ENCODE results near the gene LRIG1. TPM values are rescaled to one million over a fixed set of nuclear protein-coding genes. Genes with fewer than 3 reads are reported as not detected.

Gene LRIG1
- total and polyA plus RNA-seq, 9 of the 15 experiments (the other 6 are each of a cell fraction or from before 2014, with no cell fraction given), result 0.05 to 0.38 (median 0.13) TPM; not detected in 3

DNA sequence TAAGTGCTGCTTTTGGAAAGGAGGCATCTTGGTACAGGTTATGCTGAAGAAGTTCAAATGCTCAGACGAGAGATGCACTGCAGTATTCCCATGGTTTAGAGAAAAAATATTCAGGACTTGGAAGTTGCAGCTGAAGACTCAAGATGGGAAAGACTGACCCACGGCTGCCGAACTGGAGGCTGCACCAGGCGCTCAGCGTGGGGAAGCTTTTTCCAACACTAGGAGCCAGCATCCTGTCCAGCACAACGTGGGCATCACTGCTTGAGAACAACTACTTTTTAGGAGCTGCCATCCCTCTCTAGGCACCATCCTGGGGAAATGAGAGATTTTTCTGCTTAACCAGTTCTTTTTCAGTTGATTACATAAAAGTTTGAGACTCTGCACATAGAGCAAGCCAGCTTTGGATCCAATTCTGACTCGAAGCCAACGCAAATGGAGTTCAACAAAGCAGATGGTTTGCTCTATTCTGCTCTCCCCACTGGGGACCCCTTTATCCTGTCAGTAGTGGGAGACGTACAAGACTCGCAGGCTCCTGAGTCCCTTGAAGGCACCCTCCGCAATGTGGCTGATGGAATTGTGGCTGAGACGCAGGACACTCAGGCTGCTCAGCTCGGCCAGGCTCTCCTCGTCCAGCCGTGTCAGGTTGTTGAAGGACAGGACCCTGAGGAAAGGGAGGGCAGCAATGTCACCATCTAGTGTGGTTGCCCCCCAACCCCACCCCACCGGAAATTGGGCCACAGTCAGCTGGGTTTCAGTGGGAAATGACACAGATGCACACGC is 93.8 kb downstream of the LRIG1 start:
- H3K9me1 ChIP-seq (ENCODE audit: control insufficient read depth, insufficient read depth, low read length), result no peaks in the 10 kb centered on the region
- intact Hi-C loops (cut with micrococcal nuclease) (loop anchor here (2.0 kb wide), 1 partner anchor 130 kb away; no protein-coding TSS in a partner anchor), in situ Hi-C loops (cut with MboI) (loop anchor here (10.0 kb wide), 1 partner anchor 418 kb away; no protein-coding TSS in a partner anchor)
- no peak overlapping the region for H3K27ac ChIP-seq (ENCODE audit: extremely low read depth, low read depth, low read length)
- WGBS (ENCODE audit: insufficient coverage, low coverage, missing lambda C conversion rate), result 32% methylated on average over 9 of the region's 17 CpGs
- H2AFZ ChIP-seq (ENCODE audit: low read depth, low read length), result no peak overlapping the region
- no peak overlapping the region for H3K4me3 ChIP-seq
- peaks cover 0 to 14% of the 10 kb centered on the region in 2 experiments; a peak in 1 of 5 replicates for H3K27me3 ChIP-seq (ENCODE audit: control insufficient read depth in 2 of 2, insufficient read depth in 2 of 2, low read length in 2 of 2)
- no peak for ATAC-seq
- no TSS peak for BruUV-seq (replicated peaks)
- H3K4me1 ChIP-seq (replicated peaks in 1 of 2; ENCODE audit: control insufficient read depth in 2 of 2, insufficient read depth in 2 of 2, low read length in 2 of 2), result peaks cover 0 to 10% of the 10 kb centered on the region in 2 experiments; a peak in 2 of 5 replicates
- H3K9ac ChIP-seq (ENCODE audit: insufficient read depth in 1 of 2, low read depth in 2 of 2, low read length in 2 of 2), result no peak overlapping the region
- H3K36me3 ChIP-seq (ENCODE audit: control insufficient read depth, insufficient read depth, low read length), result no peaks in the 10 kb centered on the region
- no peak overlapping the region for H3K4me2 ChIP-seq (ENCODE audit: insufficient read depth, low read length)
- no peak for DNase-seq (ENCODE audit: extremely low read depth in 1 of 4, low spot score in 3 of 4)
- ChIA-PET CTCF (ENCODE audit: low intra/inter-chr PET ratio) (no interaction called here), POLR2A (no interaction called here)
- TF ChIP-seq, protein P1, sequence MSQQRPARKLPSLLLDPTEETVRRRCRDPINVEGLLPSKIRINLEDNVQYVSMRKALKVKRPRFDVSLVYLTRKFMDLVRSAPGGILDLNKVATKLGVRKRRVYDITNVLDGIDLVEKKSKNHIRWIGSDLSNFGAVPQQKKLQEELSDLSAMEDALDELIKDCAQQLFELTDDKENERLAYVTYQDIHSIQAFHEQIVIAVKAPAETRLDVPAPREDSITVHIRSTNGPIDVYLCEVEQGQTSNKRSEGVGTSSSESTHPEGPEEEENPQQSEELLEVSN (IDR thresholded peaks at IDR 0.05; ENCODE audit: borderline replicate concordance in 1 of 2, extremely low read depth in 1 of 2, insufficient read depth in 1 of 2, insufficient read length in 1 of 2, low read depth in 1 of 2, low read length in 1 of 2, poor library complexity in 1 of 2, severe bottlenecking in 1 of 2), result no peak
- TF ChIP-seq COPS2 (conservative IDR thresholded peaks at IDR 0.05) (no peak), ASH1L (IDR thresholded peaks at IDR 0.05; ENCODE audit: borderline replicate concordance, low read depth, partially characterized antibody) (no peak), POLR2AphosphoS2 (IDR thresholded peaks at IDR 0.05; ENCODE audit: low read length) (no peak), BMI1 (IDR thresholded peaks at IDR 0.05; ENCODE audit: low read length) (no peak)
- TF ChIP-seq, protein P2, sequence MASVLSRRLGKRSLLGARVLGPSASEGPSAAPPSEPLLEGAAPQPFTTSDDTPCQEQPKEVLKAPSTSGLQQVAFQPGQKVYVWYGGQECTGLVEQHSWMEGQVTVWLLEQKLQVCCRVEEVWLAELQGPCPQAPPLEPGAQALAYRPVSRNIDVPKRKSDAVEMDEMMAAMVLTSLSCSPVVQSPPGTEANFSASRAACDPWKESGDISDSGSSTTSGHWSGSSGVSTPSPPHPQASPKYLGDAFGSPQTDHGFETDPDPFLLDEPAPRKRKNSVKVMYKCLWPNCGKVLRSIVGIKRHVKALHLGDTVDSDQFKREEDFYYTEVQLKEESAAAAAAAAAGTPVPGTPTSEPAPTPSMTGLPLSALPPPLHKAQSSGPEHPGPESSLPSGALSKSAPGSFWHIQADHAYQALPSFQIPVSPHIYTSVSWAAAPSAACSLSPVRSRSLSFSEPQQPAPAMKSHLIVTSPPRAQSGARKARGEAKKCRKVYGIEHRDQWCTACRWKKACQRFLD (CRISPR knock-in tag; IDR thresholded peaks at IDR 0.05), result no peak
- TF ChIP-seq, protein P3, sequence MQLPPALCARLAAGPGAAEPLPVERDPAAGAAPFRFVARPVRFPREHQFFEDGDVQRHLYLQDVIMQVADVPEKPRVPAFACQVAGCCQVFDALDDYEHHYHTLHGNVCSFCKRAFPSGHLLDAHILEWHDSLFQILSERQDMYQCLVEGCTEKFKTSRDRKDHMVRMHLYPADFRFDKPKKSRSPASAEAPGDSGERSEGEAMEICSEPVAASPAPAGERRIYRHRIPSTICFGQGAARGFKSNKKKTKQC (CRISPR knock-in tag; IDR thresholded peaks at IDR 0.05), result no peak
- no peaks in the 10 kb centered on the region for H3K9me3 ChIP-seq (replicated peaks; ENCODE audit: control insufficient read depth, insufficient read depth, low read depth, low read length)
- FAIRE-seq, result no peak
- no peaks in the 10 kb centered on the region for H4K20me1 ChIP-seq (replicated peaks; ENCODE audit: control insufficient read depth, insufficient read depth, low read length)
- no peaks in the 10 kb centered on the region for H3K79me2 ChIP-seq (ENCODE audit: control insufficient read depth, insufficient read depth, low read length)
